Spleen (tissue), 11 donors: ENCODE measurements around the gene CDK1. TPM values are rescaled to one million over a fixed set of nuclear protein-coding genes. Genes with fewer than 3 reads are reported as not detected.

ENCODE experiments used
- DNase-seq: peaks from one replicate; pipeline ENCODE4 v3.0.0-alpha.2; 2020
- H3K27ac ChIP-seq, 8 donors: fragments of 200-600 bp; sonication (generic) in 7 of 8; 1 replicate in 4 of 8; 2 replicates in 4 of 8; pipeline versions ENCODE4 v1.5.0 to v1.8.0; 2016 to 2021; ENCODE audit warnings: inconsistent platforms in 4 of 8, mild to moderate bottlenecking in 4 of 8, moderate library complexity in 1 of 8
- H3K27me3 ChIP-seq, 7 donors: fragments of 200-600 bp; sonication (generic) in 6 of 7; replicated peaks in 1 of 7; 1 replicate in 4 of 7; 2 replicates in 3 of 7; pipeline versions ENCODE4 v1.5.0 to v1.8.0; 2016 to 2021; ENCODE audit warnings: inconsistent platforms in 3 of 7, mild to moderate bottlenecking in 1 of 7
- H3K36me3 ChIP-seq, 6 donors: fragments of 200-600 bp; sonication (generic) in 5 of 6; 1 replicate in 4 of 6; 2 replicates in 2 of 6; pipeline versions ENCODE4 v1.5.0 to v1.8.0; 2016 to 2021; ENCODE audit warnings: inconsistent platforms in 2 of 6
- H3K4me1 ChIP-seq, 6 donors: fragments of 200-600 bp; sonication (generic) in 5 of 6; 1 replicate in 3 of 6; 2 replicates in 3 of 6; pipeline versions ENCODE4 v1.5.0 to v1.8.0; 2016 to 2021; ENCODE audit warnings: inconsistent platforms in 3 of 6
- H3K4me3 ChIP-seq, 8 donors: fragments of 200-600 bp; sonication (generic) in 7 of 8; 1 replicate in 4 of 8; 2 replicates in 4 of 8; pipeline versions ENCODE4 v1.5.0 to v1.8.0; 2016 to 2021; ENCODE audit warnings: inconsistent platforms in 4 of 8, mild to moderate bottlenecking in 4 of 8, moderate library complexity in 2 of 8
- H3K9me3 ChIP-seq, 8 donors: fragments of 200-600 bp; sonication (generic) in 7 of 8; 1 replicate in 4 of 8; 2 replicates in 4 of 8; pipeline versions ENCODE4 v1.5.0 to v1.8.0; 2016 to 2021; ENCODE audit warnings: inconsistent platforms in 4 of 8
- CTCF ChIP-seq, 11 experiments: fragments of 200-600 bp in 7 of 11; fragments of 450-650 bp in 4 of 11; sonication (generic) in 4 of 11; IDR thresholded peaks in 8 of 11; conservative IDR thresholded peaks in 3 of 11; 1 replicate in 7 of 11; 2 replicates in 4 of 11; pipeline versions ENCODE4 v1.4.0 to v1.8.0; 2016 to 2021; ENCODE audit warnings: antibody characterized with exemption in 11 of 11, inconsistent platforms in 4 of 11, mild to moderate bottlenecking in 1 of 11
- POLR2A ChIP-seq, 3 donors: fragments of 450-650 bp; IDR thresholded peaks; one replicate each; pipeline ENCODE4 v1.5.1; 2017; ENCODE audit warnings: antibody characterized with exemption in 3 of 3, mild to moderate bottlenecking in 1 of 3
- POLR2AphosphoS5 ChIP-seq, 3 donors: sonication (generic); formaldehyde crosslinking; IDR thresholded peaks; one replicate each; pipeline ENCODE4 v1.5.1; 2017; ENCODE audit warnings: antibody characterized with exemption in 3 of 3
- WGBS, 5 donors: extraction: QIAGEN DNeasy Blood & Tissue Kit in 3 of 5; methylation state at CpG; one replicate each; pipeline versions ENCODE4 v1.1.5 to v1.1.7; 2013 to 2018; 5-methylcytosine and 5-hydroxymethylcytosine counted together
- intact Hi-C: fragments of 100-400 bp; cut with DNase I; formaldehyde crosslinking; loops from one replicate; pipeline ENCODE4 v1.15.0; 2023; ENCODE audit warnings: low total_unique reads
- polyA plus RNA-seq, 3 donors: library from polyadenylated mRNA; stranded (reverse); fragments of 200-250 nt; gene quantifications; one replicate each; pipeline ENCODE4 v1.2.1, GENCODE V29; 2013
- total RNA-seq, 7 donors: library from RNA; depleted of rRNA in 3 of 7; stranded (reverse); fragments of >200 nt in 3 of 7; fragmentation: NEBNext Ultra II Directional in 4 of 7; extraction: Animal tissue kit (Norgen Biotek cat#: 25700) in 4 of 7; gene quantifications; one replicate each; pipeline versions ENCODE4 v1.1.0 to v1.2.1, GENCODE V29; 2016 to 2021
- donor health status: healthy with polysubstance abuse.
- donor health status: DM: no; HTN: no; CAD: no; lungs with moderate emphysema.
- donor health status: DM: no; HTN: no; CAD: no.
- donor health status: Bipolar disorder and iron deficiency.
- donor health status: healthy.
- donor health status: DM: no; HTN: no; CAD: no.
- donor health status: DM: yes; HTN: yes; CAD: no.

Gene CDK1
- total and polyA plus RNA-seq, 10 donors: 4.0 to 22.7 (median 9.6) TPM

- H3K36me3 ChIP-seq: no peaks in the 10 kb centered on the region
- no peak for TF ChIP-seq POLR2AphosphoS5 (IDR thresholded peaks at IDR 0.05)
- no peak for TF ChIP-seq POLR2A (IDR thresholded peaks at IDR 0.05)
- no peak for TF ChIP-seq CTCF (IDR thresholded peaks at IDR 0.05 in 8 of 11, conservative IDR thresholded peaks at IDR 0.05 in 3 of 11)
- intact Hi-C loops: no loop called here
- no peak for DNase-seq
- WGBS, 5 donors: 68 to 86% (median 81%) methylated on average over 2 of the region's 2 CpGs
- H3K4me1 ChIP-seq: peaks cover 0 to 22% (median 7%) of the 10 kb centered on the region in 6 donors
- H3K27me3 ChIP-seq: no peaks in the 10 kb centered on the region
- H3K9me3 ChIP-seq: no peaks in the 10 kb centered on the region
- H3K27ac ChIP-seq: no peak overlapping the region
- H3K4me3 ChIP-seq: no peak overlapping the region
Measured at GRCh38 chr10:60821656-60822055, 43.4 kb downstream of the CDK1 start.

- Histone ChIP-seq H3K4me3 (no peak overlapping the region), H3K9me3 (no peaks in the 10 kb centered on the region), H3K36me3 (no peaks in the 10 kb centered on the region), H3K27ac (no peak overlapping the region), H3K27me3 (no peaks in the 10 kb centered on the region), H3K4me1 (peaks cover 3 to 15% (median 8%) of the 10 kb centered on the region in 6 donors)
- intact Hi-C loops: no loop called here
- DNase-seq: no peak
- 65 to 76% (median 72%) methylated on average over 4 of the region's 4 CpGs for WGBS, 5 donors
- TF ChIP-seq POLR2A (IDR thresholded peaks at IDR 0.05): no peak
- no peak for TF ChIP-seq CTCF (IDR thresholded peaks at IDR 0.05 in 8 of 11, conservative IDR thresholded peaks at IDR 0.05 in 3 of 11)
- TF ChIP-seq POLR2AphosphoS5 (IDR thresholded peaks at IDR 0.05): no peak
Measured at GRCh38 chr10:60822809-60823208, 44.5 kb downstream of the CDK1 start.

GRCh38 chr10:60823324-60823723 lies 45.0 kb downstream of the CDK1 start:
- H3K4me1 ChIP-seq: peaks cover 4 to 20% (median 9%) of the 10 kb centered on the region in 6 donors
- H3K4me3 ChIP-seq: no peak overlapping the region
- H3K27ac ChIP-seq: no peak overlapping the region
- H3K36me3 ChIP-seq: no peaks in the 10 kb centered on the region
- no peaks in the 10 kb centered on the region for H3K9me3 ChIP-seq
- intact Hi-C loops: no loop called here
- H3K27me3 ChIP-seq: no peaks in the 10 kb centered on the region
- no peak for DNase-seq
- 69 to 91% (median 85%) methylated on average over 1 of the region's 1 CpG for WGBS, 5 donors
- TF ChIP-seq POLR2A (IDR thresholded peaks at IDR 0.05) (no peak), POLR2AphosphoS5 (IDR thresholded peaks at IDR 0.05) (no peak), CTCF (IDR thresholded peaks at IDR 0.05 in 8 of 11, conservative IDR thresholded peaks at IDR 0.05 in 3 of 11) (no peak)

DNA sequence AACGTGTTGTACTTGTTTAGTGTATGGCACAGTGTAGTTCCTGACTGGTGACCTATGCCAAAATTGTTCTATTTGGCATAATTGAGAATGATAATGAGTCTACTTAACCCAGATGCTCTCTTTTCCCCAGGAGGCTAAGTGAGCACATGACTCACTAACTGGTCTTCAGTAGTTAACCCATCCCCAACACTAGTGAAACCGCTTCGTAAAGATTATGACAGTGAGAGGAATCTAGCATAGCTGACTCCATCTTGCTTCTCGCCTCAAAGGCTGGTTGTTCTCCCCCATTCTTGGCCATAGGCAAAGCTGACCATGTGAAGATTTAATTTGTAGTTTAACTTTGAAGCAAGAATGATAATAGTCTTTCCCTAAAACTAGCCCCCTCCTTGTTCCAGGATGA lies 47.2 kb downstream of the CDK1 start:
- DNase-seq: no peak
- Histone ChIP-seq H3K4me3 (no peak overlapping the region), H3K36me3 (no peaks in the 10 kb centered on the region), H3K27me3 (no peaks in the 10 kb centered on the region), H3K4me1 (peaks cover 4 to 21% (median 8%) of the 10 kb centered on the region in 6 donors), H3K9me3 (no peaks in the 10 kb centered on the region), H3K27ac (no peak overlapping the region)
- no peak for TF ChIP-seq CTCF (IDR thresholded peaks at IDR 0.05 in 8 of 11, conservative IDR thresholded peaks at IDR 0.05 in 3 of 11)
- no peak for TF ChIP-seq POLR2AphosphoS5 (IDR thresholded peaks at IDR 0.05)
- TF ChIP-seq POLR2A (IDR thresholded peaks at IDR 0.05): no peak
- 71 to 88% (median 80%) methylated on average over 4 of the region's 4 CpGs for WGBS, 5 donors
- intact Hi-C loops: no loop called here
